ENCODE results near the gene CYP11A1.

The CYP11A1 gene

GRCh38 chr15:74396445-74397238 lies 29.2 kb upstream of the CYP11A1 start:
- DNase-seq (ENCODE audit: low read depth in 1 of 2, low spot score in 1 of 2), result peak in 1 of 2 experiments; percentile 22
- peak; percentile 43; the same call in 1 of the 2 replicates for TF ChIP-seq SPI1 (IDR thresholded peaks at IDR 0.05; ENCODE audit: borderline replicate concordance, low read depth)
- no peak for TF ChIP-seq POLR2AphosphoS5 (IDR thresholded peaks at IDR 0.05; ENCODE audit: low read depth)
- no peak for TF ChIP-seq REST (IDR thresholded peaks at IDR 0.05; ENCODE audit: insufficient replicate concordance, low read depth)
- TF ChIP-seq GABPA (IDR thresholded peaks at IDR 0.05; ENCODE audit: low read depth), result no peak
- H3K27ac ChIP-seq (replicated peaks), result no peak overlapping the region
- H3K4me3 ChIP-seq (replicated peaks; ENCODE audit: insufficient read depth, low read length), result no peak overlapping the region
- H3K27me3 ChIP-seq (ENCODE audit: insufficient read depth, poor library complexity, severe bottlenecking), result no peaks in the 10 kb centered on the region

- no peak overlapping the region for H3K27ac ChIP-seq (replicated peaks)
- H3K4me3 ChIP-seq (replicated peaks; ENCODE audit: insufficient read depth, low read length), result no peak overlapping the region
- no peaks in the 10 kb centered on the region for H3K27me3 ChIP-seq (ENCODE audit: insufficient read depth, poor library complexity, severe bottlenecking)
Observed at GRCh38 chr15:74396146-74396438, 28.6 kb upstream of the CYP11A1 start.

GRCh38 chr15:74395319-74396145 lies 28.1 kb upstream of the CYP11A1 start:
- Histone ChIP-seq H3K4me3 (replicated peaks; ENCODE audit: insufficient read depth, low read length) (no peak overlapping the region), H3K27ac (replicated peaks) (no peak overlapping the region)

More at GRCh38 chr15:74396146-74396438, 28.6 kb upstream of the CYP11A1 start:
- DNase-seq (ENCODE audit: low read depth in 1 of 2, low spot score in 1 of 2), result no peak
- no peak for TF ChIP-seq GABPA (IDR thresholded peaks at IDR 0.05; ENCODE audit: low read depth)
- TF ChIP-seq CTCF (IDR thresholded peaks at IDR 0.05; ENCODE audit: insufficient read depth, low read length), result no peak
- no peak for TF ChIP-seq REST (IDR thresholded peaks at IDR 0.05; ENCODE audit: insufficient replicate concordance, low read depth)
- no peak for TF ChIP-seq SPI1 (IDR thresholded peaks at IDR 0.05; ENCODE audit: borderline replicate concordance, low read depth)
- TF ChIP-seq POLR2AphosphoS5 (IDR thresholded peaks at IDR 0.05; ENCODE audit: low read depth), result no peak

More at GRCh38 chr15:74395319-74396145, 28.1 kb upstream of the CYP11A1 start:
- TF ChIP-seq REST (IDR thresholded peaks at IDR 0.05; ENCODE audit: insufficient replicate concordance, low read depth) (no peak), SPI1 (IDR thresholded peaks at IDR 0.05; ENCODE audit: borderline replicate concordance, low read depth) (no peak), CTCF (IDR thresholded peaks at IDR 0.05; ENCODE audit: insufficient read depth, low read length) (no peak), GABPA (IDR thresholded peaks at IDR 0.05; ENCODE audit: low read depth) (no peak), POLR2AphosphoS5 (IDR thresholded peaks at IDR 0.05; ENCODE audit: low read depth) (no peak)
- no peaks in the 10 kb centered on the region for H3K27me3 ChIP-seq (ENCODE audit: insufficient read depth, poor library complexity, severe bottlenecking)
- no peak for DNase-seq (ENCODE audit: low read depth in 1 of 2, low spot score in 1 of 2)

Measured in HL-60 (cell line).